Activated CD4-positive, alpha-beta T cell treated with anti-CD3 and anti-CD28 coated beads, Interleukin-2, Interleukin-6, amounts not matched to agents 100 ng/mL and 50 ng/mL, durations not matched to agents 16 hours and 8 hours (primary cell): Measurements from ENCODE around the gene USP11.

ENCODE experiments used
- DNase-seq: peaks from one replicate; pipeline ENCODE4 v3.0.0-alpha.2; 2020

USP11 gene

GRCh38 chrX:47206316-47206715 lies 26.5 kb upstream of the USP11 start:
- DNase-seq = no peak

GRCh38 chrX:47208108-47208507 lies 24.7 kb upstream of the USP11 start:
- no peak for DNase-seq

- no peak for DNase-seq
Measured at GRCh38 chrX:47209508-47210238, 23.1 kb upstream of the USP11 start.

- no peak for DNase-seq
Measured at GRCh38 chrX:47210661-47211425, 22.0 kb upstream of the USP11 start.

- DNase-seq = no peak
Measured at GRCh38 chrX:47212381-47213293, 20.2 kb upstream of the USP11 start.

- DNase-seq = no peak
Measured at GRCh38 chrX:47214435-47215077, 18.3 kb upstream of the USP11 start.

- no peak for DNase-seq
Measured at GRCh38 chrX:47215291-47215900, 17.4 kb upstream of the USP11 start.

GRCh38 chrX:47216393-47216925 lies 16.4 kb upstream of the USP11 start:
- no peak for DNase-seq

GRCh38 chrX:47217121-47217851 lies 15.5 kb upstream of the USP11 start:
- peak; percentile 34 for DNase-seq

GRCh38 chrX:47217852-47218279 lies 14.9 kb upstream of the USP11 start:
- DNase-seq = peak; percentile 98

- peak; percentile 89 for DNase-seq
Measured at GRCh38 chrX:47218280-47218919, 14.4 kb upstream of the USP11 start, which contains the start of gene CDK16. CDK16 (plus strand) TSS chrX:47218681; CDS start chrX:47223558, 4,877 bp downstream.

GRCh38 chrX:47218920-47219815 lies 13.6 kb upstream of the USP11 start:
- DNase-seq = peak; percentile 64

- DNase-seq = no peak
Measured at GRCh38 chrX:47221756-47222155, 11.1 kb upstream of the USP11 start.

- no peak for DNase-seq
Measured at GRCh38 chrX:47222751-47223350, 10.0 kb upstream of the USP11 start.

- DNase-seq = no peak
Measured at GRCh38 chrX:47223476-47224250, 9.1 kb upstream of the USP11 start.

- DNase-seq = no peak
Measured at GRCh38 chrX:47224266-47224895, 8.4 kb upstream of the USP11 start.

- no peak for DNase-seq
Measured at GRCh38 chrX:47224896-47225290, 7.9 kb upstream of the USP11 start.

GRCh38 chrX:47226071-47226470 lies 6.7 kb upstream of the USP11 start:
- DNase-seq = no peak
